ENCODE measurements around the gene JADE2. TPM values are rescaled to one million over a fixed set of nuclear protein-coding genes. Genes with fewer than 3 reads are reported as not detected.
A peak's percentile ranks its signal among the peaks of the same experiment; 100 is the strongest.

The JADE2 gene
- total RNA-seq, 1 donor from 2014 or later: 26.3 TPM

GRCh38 chr5:134540747-134541733 is 15.6 kb downstream of the JADE2 start:
- peaks cover 55% of the 10 kb centered on the region for H3K36me3 ChIP-seq
- intact Hi-C loops (cut with micrococcal nuclease): no loop called here

GRCh38 chr5:134541736-134542376 is 16.4 kb downstream of the JADE2 start:
- H3K36me3 ChIP-seq: peaks cover 47% of the 10 kb centered on the region
- intact Hi-C loops (cut with micrococcal nuclease): no loop called here
- no peak overlapping the region for H3K4me3 ChIP-seq
- TF ChIP-seq, protein P1, sequence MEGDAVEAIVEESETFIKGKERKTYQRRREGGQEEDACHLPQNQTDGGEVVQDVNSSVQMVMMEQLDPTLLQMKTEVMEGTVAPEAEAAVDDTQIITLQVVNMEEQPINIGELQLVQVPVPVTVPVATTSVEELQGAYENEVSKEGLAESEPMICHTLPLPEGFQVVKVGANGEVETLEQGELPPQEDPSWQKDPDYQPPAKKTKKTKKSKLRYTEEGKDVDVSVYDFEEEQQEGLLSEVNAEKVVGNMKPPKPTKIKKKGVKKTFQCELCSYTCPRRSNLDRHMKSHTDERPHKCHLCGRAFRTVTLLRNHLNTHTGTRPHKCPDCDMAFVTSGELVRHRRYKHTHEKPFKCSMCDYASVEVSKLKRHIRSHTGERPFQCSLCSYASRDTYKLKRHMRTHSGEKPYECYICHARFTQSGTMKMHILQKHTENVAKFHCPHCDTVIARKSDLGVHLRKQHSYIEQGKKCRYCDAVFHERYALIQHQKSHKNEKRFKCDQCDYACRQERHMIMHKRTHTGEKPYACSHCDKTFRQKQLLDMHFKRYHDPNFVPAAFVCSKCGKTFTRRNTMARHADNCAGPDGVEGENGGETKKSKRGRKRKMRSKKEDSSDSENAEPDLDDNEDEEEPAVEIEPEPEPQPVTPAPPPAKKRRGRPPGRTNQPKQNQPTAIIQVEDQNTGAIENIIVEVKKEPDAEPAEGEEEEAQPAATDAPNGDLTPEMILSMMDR (IDR thresholded peaks at IDR 0.05; ENCODE audit: borderline replicate concordance): no peak
- H3K4me1 ChIP-seq: peaks cover 64% of the 10 kb centered on the region
- no peak overlapping the region for H3K27ac ChIP-seq (replicated peaks)
- no peaks in the 10 kb centered on the region for H3K27me3 ChIP-seq (ENCODE audit: low read depth)
- no peaks in the 10 kb centered on the region for H3K9me3 ChIP-seq (replicated peaks)
- DNase-seq: peak; percentile 55

More at GRCh38 chr5:134540747-134541733, 15.6 kb downstream of the JADE2 start:
- H3K9me3 ChIP-seq (replicated peaks): no peaks in the 10 kb centered on the region
- no peaks in the 10 kb centered on the region for H3K27me3 ChIP-seq (ENCODE audit: low read depth)
- TF ChIP-seq, protein P1 (IDR thresholded peaks at IDR 0.05; ENCODE audit: borderline replicate concordance): no peak
- H3K27ac ChIP-seq (replicated peaks): no peak overlapping the region
- H3K4me1 ChIP-seq: peaks cover 64% of the 10 kb centered on the region
- no peak for DNase-seq
- H3K4me3 ChIP-seq: no peak overlapping the region

- intact Hi-C loops (cut with micrococcal nuclease): no loop called here
- Histone ChIP-seq H3K4me3 (no peak overlapping the region), H3K27me3 (ENCODE audit: low read depth) (no peaks in the 10 kb centered on the region), H3K27ac (replicated peaks) (peak overlapping the region; percentile 79), H3K36me3 (peaks cover 32% of the 10 kb centered on the region), H3K4me1 (peaks cover 74% of the 10 kb centered on the region), H3K9me3 (replicated peaks) (no peaks in the 10 kb centered on the region)
- DNase-seq: peak; percentile 15
- TF ChIP-seq, protein P1 (IDR thresholded peaks at IDR 0.05; ENCODE audit: borderline replicate concordance): no peak
These were observed 18.5 kb downstream of the JADE2 start for GRCh38 chr5:134543820-134544614.

GRCh38 chr5:134545070-134545868 is 19.8 kb downstream of the JADE2 start:
- H3K27me3 ChIP-seq (ENCODE audit: low read depth): no peaks in the 10 kb centered on the region
- intact Hi-C loops (cut with micrococcal nuclease): no loop called here

More at GRCh38 chr5:134545070-134545868, 19.8 kb downstream of the JADE2 start:
- TF ChIP-seq, protein P1 (IDR thresholded peaks at IDR 0.05; ENCODE audit: borderline replicate concordance): peak; percentile 30
- peaks cover 86% of the 10 kb centered on the region for H3K4me1 ChIP-seq
- no peaks in the 10 kb centered on the region for H3K9me3 ChIP-seq (replicated peaks)
- peak; percentile 79 for DNase-seq
- H3K36me3 ChIP-seq: peaks cover 25% of the 10 kb centered on the region
- no peak overlapping the region for H3K4me3 ChIP-seq
- H3K27ac ChIP-seq (replicated peaks): peak overlapping the region; percentile 79
